NCI-H2081 (cell line): ENCODE results near the gene ATF7.
"Not testable (repeated sequence)": the region's sequence is repeated elsewhere in the genome, so short reads cannot be mapped to it uniquely, and the experiment has no call there.

ENCODE experiments used
- DNase-seq, 2 experiments: peaks; one replicate each; lab custom pipeline; 2025; lab: John Stamatoyannopoulos, UW

Gene ATF7

GRCh38 chr12:53483225-53483978, 142.8 kb downstream of the ATF7 start:
- no peak for DNase-seq

- no peak for DNase-seq
Measured at GRCh38 chr12:53482626-53483168, 143.5 kb downstream of the ATF7 start.

DNA sequence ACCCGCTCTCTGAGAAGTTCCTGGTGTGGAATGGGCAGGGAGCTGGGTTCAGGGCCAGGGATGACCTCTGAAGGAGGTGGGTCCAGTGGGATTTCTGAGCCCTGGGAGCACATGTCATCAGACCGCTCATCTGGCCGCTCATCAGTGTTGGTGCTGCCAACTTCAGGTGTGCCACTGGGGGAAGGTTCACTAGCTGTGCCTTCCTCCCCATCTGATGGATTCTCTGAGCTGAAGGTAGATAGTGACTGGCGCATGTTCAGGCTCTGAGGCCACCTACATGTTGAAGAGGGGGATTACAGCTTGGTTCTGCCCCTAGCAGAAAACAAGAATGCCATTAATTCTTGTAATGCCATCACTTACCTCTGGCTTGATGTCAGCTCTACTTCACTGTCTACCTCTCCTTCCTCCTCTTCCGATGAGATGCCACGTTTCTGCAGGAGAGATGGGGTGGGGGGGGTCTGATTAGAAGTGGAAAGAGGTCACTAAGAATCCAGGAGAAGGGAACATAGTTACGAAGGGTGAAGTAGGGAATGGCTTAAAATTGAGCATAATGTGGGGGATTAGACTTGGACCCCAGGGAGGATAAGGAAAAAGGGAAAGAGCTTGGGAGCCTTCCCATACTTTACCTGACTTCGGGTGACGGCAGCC, 144.1 kb downstream of the ATF7 start:
- DNase-seq = no peak

DNA sequence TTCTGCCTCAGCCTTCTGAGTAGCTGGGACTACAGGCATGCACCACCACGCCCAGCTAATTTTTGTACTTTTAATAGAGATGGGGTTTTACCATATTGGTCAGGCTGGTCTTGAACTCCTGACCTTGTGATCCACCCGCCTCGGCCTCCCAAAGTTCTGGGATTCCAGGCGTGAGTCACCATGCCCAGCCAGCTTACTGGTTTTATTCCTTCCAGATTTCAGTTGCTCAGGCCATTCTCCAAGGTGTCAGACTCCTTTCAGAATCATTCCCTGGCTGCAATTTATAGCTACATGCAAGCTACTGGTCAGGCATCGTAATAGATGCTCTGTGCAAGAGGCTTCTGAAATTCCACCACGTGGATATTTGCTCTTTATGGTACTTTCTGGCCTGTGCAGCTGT, 144.7 kb downstream of the ATF7 start:
- not testable (repeated sequence) for DNase-seq

DNA sequence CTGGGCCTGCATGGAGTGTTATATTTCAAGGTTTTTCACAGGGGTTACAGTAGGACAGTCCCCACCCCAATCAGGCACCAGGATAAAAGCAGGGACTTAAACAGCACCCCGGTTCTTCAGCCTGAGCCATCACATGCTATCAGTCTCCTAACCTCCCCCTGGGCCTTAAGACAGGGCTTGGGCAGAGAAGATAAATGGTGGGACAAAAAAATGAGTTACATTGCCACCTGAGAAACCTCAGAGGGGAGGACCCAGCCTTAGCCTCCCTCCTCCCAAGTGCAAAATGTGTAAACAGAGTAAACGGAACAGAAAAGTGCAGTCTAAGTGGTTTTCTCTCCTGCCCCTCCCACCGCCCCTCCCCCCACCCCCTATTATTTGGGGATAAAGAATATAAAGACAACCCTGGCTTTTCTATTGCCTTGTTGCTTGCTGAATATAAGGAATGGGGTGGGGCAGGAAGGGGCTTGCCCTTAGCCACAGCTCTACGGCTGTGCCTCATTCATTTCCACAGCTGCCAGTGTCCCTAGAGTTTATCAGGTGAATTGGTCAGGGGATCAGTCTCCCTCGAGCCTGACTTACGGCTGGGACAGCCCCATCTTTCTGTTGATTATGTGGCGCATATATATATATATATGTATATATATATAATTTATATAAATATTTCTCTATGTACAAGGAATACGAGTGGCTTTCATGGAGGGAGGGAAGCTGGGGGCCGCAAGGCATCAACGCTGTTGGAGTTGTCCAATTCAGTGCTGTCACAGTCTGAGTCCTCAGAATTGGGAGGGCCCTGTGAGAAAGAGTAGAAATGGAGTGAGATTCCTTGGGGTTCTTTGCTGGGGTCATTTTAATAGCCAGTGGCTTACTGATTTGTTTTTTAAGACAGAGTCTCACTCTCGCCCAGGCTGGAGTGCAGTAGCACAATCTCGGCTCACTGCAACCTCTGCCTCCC, 145.4 kb downstream of the ATF7 start:
- no peak for DNase-seq

DNA sequence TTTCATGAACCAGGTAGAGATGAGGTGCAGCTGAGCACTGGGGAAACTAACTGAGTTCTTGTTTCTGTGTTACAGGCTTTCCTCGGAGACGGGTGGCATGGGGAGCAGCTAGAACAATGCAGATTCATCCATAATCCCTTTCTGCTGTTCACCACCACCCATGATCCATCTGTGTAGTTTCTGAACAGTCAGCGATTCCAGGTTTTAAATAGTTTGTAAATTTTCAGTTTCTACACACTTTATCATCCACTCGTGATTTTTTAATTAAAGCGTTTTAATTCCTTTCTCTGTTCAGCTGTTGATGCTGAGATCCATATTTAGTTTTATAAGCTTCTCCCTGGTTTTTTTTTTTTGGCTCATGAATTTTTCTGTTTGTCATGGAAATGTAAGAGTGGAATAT, 146.9 kb downstream of the ATF7 start:
- no peak for DNase-seq

GRCh38 chr12:53478865-53479264, 147.3 kb downstream of the ATF7 start:
- no peak for DNase-seq

- no peak for DNase-seq
Measured at GRCh38 chr12:53476769-53477209, 149.4 kb downstream of the ATF7 start.

- DNase-seq = no peak
Measured at GRCh38 chr12:53474819-53475218, 151.4 kb downstream of the ATF7 start.

- DNase-seq = no peak
Measured at GRCh38 chr12:53474077-53474476, 152.1 kb downstream of the ATF7 start.

GRCh38 chr12:53472056-53472582, 154.1 kb downstream of the ATF7 start:
- no peak for DNase-seq

- no peak for DNase-seq
Measured at GRCh38 chr12:53468282-53468681, 157.9 kb downstream of the ATF7 start.

- no peak for DNase-seq
Measured at GRCh38 chr12:53467880-53468279, 158.3 kb downstream of the ATF7 start.

DNA sequence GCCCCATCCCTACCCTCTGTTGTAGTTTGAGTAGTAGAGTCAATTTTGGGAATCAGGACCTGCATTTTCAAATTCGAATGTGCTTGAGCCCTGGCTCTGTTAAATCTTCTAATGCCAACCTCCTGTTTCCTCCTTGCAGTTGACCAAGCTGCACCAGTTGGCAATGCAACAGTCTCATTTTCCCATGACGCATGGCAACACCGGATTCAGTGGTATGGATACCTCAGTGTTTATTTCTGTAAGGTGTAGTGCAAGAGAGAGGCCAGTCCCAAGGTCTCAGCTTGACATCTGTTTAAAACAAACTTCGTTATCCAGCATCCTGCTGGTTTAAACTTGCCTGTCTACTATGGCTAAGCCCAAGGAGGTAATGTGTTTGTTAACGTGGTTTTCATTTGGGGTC, 159.1 kb downstream of the ATF7 start:
- no peak for DNase-seq

GRCh38 chr12:53466640-53467039, 159.5 kb downstream of the ATF7 start:
- DNase-seq = peak in 1 of 2 experiments; percentile 23

DNA sequence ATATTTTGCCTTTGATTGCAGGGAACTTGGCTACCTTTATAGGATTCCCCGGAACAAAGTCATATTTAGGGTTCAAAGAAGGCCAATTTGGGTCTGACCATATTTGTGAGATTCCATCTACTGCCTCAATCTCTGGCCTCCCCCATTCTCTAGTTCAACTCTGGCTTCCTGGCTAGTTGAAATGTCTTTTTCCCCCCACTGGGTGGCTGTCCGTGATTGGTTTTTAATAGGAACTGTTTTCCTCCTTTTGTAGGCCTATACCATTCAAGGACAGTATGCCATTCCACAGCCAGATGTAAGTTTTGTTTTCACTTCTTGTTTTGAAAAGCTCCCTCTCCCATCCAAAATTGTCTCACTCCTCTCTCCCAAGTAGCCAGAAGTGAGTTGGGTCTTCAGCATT, 160.5 kb downstream of the ATF7 start:
- DNase-seq = no peak

- no peak for DNase-seq
Measured at GRCh38 chr12:53464685-53465418, 161.3 kb downstream of the ATF7 start.

- DNase-seq = no peak
Measured at GRCh38 chr12:53463802-53464560, 162.2 kb downstream of the ATF7 start.

DNA sequence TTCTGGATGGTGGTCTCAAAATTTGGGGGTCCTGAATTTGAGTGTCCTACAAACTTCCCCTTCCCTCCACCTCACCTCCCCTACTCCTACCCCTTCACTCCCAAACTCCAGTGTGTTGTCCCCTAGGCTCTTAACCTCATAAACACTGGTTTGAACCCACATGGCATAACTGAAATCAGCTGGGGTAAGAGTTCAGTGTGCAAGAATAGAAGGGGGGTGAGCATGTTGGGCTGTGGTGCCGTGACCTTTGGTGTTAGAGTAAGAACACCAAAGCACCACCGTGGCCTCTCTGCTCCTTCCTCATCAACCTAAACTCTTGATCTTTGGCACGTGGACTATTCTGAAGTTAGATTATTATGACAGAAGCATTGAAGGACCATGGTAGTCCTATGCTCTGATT, 163.2 kb downstream of the ATF7 start:
- no peak for DNase-seq

DNA sequence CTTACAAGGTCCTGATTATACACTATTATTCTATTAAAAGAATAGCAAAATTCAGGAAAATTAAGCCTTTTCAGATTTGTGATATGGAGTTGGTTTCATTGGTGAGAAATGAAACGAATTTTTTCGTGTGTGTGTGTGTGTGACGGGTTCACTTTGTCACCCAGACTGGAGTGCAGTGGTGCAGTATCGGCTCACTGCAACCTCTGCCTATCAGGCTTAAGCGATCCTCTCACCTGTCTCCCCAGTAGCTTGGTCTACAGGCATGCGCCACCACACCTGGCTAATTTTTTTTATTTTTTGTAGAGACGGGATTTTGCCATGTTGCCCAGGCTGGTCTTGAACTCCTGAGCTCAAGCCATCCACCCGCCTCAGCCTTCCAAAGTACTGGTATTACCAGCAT, 164.6 kb downstream of the ATF7 start:
- no peak for DNase-seq

DNA sequence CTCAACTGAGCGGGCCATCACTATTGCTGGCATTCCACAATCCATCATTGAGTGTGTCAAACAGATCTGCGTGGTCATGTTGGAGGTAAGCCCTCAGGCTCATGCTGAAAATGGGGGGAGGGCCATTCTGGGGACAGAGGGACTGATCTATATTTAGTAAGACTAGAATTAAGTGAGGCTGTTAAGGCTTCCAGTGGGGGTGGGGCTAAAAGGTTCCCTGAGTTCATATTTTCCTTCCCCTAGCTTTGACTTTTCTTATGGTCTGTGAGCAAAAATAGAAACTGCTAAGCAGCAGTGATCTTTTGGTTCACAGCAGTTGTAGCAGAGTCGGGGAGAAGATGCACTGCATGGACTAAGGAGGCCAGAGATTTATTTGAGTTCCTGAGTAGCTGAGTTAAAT, 165.1 kb downstream of the ATF7 start:
- no peak for DNase-seq
